Activated CD8-positive, alpha-beta memory T cell treated with anti-CD3 and anti-CD28 coated beads for 4 hours (primary cell): ENCODE measurements around the gene NDP.
"Not testable (repeated sequence)": the region's sequence is repeated elsewhere in the genome, so short reads cannot be mapped to it uniquely, and the experiment has no call there.

Experiments used
- DNase-seq, 2 donors: peaks; one replicate each; pipeline ENCODE4 v3.0.0-alpha.2; 2020; ENCODE audit warnings: low read depth in 2 of 2

NDP gene

DNA sequence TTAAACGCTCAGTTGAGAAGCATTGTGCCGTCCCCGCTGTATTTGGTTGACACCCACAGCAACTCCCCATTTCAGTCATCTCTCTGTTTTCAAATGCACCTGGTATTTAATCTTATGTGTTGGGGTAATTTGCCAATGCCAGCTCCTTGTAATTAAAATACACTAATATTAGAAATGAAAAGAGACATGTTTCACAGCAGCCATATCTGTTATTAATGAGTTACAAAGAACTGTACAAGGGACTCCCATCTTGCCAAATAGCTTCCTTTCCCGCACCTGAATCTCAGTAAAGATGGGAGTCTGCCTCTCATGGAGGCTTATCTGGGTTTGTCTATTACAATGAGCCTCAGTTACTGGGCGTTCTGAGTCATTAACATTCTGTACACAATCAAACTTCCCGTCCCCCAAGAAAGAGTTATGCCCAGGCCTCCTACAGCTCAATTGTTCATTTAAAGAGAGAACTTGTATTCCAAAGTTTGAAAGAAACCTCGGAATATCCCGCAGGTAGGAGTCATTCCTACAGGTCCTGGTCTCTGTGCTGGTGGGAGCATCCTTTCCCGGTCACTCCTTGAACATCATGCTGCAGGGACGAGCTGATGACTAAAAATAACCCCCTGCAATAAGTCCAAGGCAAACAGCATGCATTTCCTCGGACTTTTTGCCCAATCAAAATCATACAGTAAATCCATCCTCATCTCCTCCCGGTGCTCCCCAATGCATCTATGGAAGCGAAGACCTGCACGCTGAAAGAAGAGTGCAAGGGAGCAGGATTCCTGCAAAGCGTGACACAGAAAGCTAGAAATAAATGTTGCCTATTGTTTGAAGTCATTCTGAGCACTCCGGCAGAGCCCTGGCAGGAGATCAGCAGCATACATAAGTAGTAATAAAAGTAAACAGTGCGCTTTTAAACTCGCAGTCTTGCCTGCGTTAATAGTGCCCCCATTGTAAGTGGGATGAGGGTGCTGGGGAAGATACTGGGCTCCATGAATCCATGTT lies 926 bp downstream of the NDP start:
- no peak for DNase-seq

DNA sequence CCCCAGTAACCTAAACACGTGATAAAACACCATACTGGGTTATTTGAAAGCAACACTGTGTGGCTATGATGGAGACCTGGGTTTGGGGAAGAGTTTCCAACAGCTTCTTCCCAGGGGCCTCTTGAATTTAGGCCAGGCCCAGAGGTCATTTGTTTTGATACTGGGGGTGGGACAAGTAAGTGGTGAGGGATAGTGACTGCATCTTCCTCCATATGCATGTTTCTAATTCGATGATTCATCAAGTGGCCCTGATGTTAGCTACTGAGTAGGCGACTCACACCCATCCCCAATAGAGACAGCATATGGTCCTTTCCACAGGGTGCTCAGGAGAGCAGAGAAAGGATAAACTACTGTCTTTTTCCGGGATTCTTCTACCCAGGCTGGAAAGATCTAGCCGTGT lies 2.7 kb downstream of the NDP start:
- DNase-seq: no peak

DNA sequence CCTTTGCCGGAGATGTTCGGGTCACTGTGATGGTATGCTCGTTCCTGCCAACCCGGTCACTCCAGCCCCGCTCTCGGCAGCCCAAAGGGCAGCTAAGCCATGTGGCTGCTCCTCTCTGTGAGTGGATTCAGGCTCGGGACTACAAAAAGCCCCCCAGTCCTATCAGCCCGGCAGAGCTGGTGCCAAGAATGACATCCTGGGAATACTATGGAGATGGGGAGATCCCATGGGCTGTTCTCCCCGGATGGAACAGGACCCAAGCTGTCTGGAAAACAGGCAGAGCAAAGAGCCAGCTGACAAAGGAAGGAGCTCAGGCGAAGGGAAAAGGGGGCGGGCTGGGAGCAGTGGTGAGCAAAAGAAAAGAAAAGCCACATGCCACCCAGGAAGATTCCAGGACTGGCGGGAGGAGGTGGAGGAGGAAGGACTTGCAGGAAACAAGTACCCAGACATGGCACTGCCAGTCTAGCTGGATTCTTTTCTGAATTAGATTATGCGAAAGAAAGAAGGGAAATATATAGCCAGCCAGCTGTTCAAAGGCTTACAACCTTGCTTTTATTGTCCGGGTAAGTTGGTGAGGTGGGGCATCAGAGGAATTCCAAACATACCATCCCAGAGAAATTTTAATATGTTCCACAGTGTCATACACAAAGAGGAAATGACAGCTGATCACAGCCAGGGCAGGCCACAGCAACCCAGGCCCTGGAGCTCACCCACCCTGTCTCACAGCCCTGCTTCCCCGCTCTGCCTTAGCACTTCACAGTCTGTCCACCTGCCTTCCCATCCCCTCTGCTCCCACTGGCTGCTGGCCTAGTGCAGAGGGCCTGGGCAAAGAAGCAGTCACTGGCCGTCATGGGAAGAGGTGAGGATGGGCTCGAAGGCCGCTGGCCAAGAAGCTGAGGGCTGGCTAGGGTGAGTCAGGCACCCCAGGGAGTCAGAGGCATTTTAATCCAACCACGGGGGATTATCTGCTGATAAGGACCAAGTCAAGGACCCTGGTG lies 3.4 kb downstream of the NDP start:
- DNase-seq: no peak

DNA sequence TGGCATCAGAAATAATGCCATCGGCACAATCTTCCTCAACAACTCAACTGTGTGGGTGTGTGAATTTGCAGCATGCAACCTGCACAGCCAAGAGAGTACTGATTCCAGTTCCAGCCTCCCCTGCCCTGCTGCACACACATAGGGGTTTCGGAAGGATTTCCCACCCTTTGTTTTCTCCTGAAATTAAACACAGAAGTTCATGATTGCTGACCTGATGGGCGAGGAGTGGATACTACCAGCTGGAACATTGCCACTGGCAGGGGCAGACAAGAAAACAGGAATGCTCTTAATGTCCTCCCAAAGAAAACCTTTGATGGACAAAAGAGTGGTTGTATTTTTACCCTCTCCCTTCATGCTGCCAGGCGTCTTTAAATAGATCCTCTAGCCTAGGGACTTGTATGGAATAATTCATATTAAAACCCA lies 4.8 kb downstream of the NDP start:
- no peak for DNase-seq

DNA sequence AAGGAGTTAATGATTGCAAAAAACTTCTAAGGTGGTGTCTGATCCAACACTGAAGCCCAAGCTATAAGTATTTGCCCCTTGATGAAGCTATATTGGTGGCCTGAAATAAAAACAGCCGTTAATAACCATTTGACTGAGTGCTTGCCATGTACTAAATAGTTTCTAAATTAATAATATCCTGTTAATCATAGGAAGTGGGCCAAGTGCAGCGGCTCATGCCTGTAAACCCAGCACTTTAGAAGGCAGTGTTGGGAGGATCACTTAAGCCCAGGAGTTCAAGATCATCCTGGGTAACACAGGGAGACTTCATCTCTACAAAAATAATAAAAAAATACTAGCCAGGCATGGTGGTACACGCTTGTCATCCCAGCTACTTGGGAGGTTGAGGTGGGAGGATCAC lies 8.3 kb downstream of the NDP start:
- no peak for DNase-seq

DNA sequence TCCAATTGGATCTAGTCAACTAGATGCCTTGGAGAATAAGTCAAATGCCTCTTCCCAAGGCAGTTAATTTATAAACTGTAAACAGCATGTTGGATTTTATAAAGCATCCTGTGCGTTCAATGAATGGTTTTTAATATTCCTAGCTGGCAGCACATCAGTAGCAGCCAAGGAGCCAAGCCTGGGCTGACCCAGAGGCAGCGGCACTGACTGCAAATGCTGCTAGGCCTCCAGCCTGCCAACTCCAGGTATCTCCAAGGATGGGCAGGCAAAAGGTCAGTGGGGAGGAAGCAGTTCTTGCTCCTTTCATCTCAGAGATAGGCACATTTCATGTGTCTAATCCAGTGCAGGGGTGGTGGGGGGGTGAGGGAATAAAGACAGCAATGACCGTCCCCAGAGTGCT lies 9.5 kb downstream of the NDP start:
- DNase-seq: no peak

DNA sequence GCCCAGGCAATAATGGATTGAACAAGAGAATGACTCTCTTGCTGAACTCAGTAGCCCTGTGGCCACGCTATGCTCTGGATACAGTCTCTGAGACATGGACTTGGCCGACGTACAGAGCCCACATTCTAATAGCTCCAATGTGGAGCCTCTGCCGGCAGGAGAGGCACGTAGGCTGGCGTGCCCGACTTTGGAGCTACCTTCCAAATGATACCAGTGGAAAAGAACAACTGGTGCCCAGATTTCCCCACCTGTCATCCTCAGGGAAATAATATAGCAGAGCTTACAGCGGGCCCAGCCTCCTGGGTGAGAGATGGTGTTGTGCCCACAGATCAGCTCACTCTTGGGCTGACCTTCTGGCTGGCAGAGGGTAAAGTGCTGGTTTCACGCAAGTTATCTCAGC lies 10.6 kb downstream of the NDP start:
- no peak for DNase-seq

DNA sequence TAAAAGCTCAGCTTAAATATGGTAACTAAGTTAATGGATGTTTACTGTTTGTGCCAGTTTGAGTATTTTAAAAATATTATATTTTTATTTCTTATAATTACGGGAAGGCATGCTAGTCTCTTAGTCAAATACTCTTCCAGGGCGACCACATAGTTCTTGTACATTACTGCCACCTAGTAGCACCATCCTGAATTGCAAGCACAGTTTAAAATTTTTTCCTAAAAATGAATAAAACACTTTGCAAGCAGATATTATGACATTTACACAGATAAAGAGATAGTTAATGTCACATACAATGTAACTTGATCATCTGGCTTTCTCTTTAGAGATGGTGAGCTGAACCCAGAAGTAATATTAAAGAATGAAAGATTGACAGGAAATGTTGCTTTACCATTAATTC lies 11.5 kb downstream of the NDP start:
- no peak for DNase-seq

DNA sequence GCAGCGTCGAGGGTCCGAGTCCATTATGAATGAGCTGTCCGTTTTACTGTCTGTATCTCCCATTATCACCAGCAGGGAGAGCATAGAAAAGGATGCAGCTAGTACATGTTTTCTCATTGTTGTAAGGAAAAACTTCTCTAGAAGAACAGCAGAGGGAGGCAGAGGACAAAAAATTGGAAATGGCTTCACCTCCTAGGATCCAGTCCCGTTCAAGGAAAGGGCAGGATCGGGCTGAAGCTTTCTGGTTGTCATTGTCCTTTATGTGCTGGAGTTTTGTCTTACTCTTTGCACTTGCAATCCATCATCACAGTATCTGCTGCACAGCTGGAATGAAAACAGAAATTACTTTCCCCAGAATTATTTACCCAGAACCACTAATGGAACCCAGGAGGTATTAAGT lies 14.7 kb downstream of the NDP start:
- no peak for DNase-seq

DNA sequence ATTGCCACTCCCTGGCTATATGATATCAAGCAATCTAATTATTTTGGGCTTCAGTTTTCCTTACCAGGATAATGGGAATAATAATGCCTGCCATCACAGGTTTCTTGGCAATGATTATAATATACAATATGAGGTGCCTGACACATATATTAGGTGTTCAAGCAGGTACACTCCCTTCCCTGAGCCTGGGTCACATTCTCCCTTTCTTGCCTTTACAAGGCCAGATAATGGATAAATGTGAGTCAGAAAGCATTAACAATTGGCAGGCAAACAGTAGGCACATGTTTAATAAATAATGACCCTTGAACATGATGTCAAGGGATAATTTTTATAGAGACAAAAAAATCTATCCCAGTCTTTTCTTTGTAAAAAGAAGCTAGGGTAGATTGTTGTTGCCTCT lies 17.2 kb downstream of the NDP start:
- no peak for DNase-seq

DNA sequence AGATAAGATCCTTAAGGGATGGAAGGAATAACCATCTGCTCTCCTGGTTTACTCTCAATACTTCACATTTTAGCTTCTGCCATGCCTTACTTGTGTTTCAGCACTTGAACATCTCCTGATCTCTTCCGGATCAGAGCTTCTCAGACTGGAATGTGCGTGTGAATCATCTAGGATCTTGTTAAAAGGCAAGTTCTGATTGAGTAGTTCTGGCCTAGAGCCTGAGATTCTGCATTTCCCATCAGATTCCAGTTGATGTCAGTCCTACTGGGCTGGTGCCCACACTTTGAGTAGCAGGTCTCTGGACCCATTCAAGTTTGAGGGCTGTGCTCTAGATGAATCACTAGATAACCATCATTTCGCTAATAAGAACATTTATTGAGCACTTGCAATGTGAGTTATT lies 20.0 kb downstream of the NDP start:
- DNase-seq: no peak

DNA sequence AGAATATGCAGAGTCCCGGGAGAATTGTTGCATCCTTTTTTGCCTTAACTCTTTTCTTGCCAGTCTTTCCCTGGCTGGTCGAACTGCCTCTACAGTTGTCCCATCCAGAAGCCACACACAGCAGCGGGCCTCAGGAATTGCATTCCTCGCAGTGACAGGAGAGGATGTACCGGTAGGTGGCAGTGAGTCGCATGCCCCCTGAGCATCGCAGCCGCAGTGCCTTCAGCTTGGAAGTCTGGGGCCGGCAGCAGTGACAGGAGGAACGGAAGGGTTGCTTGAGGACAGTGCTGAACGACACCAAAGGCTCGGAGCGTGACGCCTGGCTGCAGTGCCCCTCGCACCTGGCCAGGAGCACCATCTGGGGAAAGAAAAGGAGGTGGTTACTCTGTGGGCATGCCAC lies 23.5 kb downstream of the NDP start:
- no peak for DNase-seq

DNA sequence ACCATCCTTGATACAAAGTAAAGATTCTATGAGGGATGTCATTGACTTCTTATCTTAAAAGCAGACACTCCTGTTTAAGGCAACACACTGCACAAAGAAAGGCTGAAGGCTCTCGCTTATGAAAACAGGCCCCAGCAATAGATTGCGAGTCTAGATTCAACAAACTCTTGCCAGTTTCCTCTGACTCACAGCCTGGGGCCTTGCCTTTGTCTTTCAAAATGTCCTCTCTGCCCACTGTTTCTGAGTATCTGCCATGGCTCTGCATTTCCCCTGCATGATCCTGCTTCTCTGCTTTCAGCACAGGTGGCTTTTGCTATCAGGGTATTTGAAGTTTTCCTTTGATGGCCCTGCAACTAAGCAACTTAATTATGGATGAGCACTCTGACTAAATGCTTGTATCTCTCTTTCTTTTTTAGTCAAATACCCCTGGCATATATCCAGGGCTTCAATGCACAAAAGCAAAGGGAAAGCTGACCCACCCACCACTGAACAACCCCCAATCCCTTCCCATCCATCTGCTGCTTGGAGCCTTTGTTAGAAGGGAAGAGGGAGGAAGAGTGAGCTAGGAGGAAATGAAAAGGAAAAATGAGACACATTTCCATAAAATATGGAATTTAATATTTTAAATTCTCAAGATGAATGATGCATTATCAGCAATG lies 32.2 kb downstream of the NDP start:
- DNase-seq: no peak

DNA sequence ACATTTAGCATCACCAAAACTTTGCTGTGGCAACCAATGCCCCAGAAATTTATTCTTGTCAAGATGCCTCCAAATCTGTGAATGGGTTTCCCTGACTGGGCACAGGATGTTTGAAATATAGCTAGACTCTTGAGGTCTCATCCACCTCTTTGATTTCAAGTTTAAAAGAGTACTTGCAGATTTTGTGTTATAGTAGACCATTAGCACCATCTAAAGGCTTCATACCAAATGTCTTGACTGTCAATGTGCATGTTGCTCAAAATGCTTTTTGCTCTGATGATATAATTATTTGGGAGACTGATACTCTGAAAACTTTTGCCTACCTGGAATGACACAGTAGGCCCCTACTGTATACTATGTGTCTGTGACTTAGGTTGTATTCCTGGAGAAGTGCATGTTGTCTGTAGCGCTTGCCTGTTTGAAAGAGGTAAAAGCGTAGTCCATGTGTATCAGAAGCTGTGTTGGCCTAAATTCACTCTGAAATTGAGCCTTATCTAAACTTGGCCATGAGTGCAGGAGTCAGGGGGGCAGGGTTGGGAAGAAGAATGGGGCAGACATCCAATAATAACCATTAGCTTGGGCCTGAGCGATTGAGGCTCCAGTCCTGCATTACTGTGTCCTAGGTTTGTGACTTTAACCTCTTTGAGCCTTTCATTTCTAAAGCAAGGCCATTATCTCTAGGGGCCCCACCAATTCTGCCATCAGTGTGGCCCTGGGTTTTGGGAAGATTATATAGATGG lies 33.8 kb downstream of the NDP start:
- DNase-seq: no peak

DNA sequence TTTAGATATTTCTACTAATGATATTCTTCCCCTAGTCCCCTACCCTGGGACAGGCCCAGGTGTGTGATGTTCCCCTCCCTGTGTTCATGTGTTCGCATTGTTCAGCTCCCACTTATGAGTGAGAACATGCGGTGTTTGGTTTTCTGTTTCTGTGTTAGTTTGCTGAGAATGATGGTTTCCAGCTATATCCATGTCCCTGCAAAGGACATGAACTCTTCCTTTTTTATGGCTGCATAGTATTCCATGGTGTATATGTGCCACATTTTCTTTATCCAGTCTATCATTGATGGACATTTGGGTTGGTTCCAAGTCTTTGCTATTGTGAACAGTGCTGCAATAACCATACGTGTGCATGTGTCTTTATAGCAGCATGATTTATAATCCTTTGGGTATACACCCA lies 51.2 kb downstream of the NDP start:
- DNase-seq: not testable (repeated sequence)

DNA sequence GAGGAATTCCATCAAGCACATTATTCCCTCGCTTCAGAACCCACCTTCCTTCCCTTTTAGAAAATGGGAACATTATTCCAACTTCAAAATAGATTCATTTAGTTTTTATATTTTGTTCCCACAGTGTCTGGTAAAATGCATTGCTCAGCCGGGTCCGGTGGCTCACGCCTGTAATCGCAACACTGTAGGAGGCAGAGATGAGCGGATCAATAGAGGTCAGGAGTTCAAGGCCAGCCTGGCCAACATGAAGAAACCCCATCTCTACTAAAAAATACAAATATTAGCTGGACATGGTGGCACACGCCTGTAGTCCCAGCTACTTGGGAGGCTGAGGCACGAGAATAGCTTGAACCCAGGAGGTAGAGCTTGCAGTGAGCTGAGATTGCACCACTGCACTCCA lies 62.4 kb downstream of the NDP start:
- DNase-seq: not testable (repeated sequence)

DNA sequence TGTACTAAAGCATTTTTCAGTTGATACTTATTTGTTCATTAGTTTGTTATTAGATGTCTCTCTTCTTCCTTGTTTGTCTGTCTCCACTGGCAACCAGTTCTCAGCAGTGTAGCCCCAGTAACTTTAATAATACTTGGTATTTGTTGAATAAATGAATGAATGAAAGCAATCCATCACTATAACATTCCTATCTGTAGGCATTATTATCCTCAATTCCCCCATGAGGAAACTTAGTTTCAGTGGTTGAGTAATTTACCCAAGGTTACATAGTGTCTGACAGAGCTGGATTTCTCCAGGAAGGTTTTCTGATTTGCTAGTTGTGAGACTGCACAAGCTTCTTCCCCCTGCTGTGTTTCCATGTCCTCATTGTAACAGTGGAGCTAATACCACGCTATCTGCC lies 63.2 kb downstream of the NDP start:
- DNase-seq: no peak

DNA sequence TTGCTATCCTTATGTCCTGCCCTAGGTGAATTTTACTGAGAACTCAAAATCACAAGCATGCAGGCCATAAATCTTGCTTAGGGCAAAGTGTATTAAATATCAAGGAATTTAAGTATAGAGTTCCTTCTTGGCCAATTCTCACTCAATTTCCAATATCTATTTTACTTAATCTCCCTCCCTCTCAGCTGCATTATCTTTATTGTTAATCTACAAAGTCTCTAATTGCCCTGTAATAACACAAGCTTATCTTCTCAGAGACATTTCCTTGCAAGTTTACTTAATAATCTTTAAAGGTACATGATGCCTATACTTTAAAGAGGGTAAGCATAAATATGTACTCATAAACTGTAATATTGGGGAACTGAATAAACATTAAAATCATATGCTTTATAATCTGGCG lies 64.0 kb downstream of the NDP start:
- DNase-seq: no peak

DNA sequence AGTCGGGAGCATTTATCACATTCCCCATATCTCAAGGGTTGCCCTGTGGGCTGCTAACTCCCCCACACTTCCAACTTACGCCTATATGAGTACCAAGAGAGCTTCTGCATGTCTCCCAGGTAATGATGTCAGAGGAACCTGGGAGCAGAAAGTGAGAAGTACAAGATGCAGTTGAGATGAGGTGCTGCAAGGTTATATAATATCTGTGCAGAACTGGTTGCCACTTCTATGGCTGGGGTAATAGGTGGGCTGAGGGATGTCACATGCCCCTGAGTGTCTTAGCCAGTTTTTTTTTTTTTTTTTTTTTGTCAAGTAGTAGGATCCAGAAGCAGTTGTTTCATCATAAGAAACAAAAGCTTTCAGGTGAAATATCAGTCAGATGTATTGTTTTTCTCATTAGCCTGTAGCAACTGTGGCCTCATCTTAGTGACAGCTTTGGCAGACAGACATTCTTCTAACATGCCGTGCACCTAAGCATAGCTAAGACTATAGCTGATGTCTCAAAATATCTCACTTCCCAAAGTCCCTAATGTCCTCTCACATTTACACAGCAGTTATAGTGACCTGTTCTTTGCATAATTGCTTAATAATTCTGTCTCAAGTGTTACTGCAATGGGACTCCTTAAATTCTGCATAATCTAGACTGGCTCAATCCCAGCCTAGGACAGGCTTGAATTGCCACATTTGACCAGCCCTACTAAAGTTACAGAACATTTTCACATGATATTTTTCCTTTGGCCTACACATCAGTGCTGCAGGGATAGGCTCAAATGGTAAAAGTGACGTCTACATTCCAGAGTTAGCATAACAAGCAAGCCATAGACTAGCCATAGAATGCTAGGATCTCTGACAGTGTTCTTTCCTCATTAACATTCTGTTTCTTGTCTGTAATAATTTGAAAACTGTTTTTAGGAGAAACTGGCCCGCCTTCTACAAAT lies 73.0 kb downstream of the NDP start:
- DNase-seq: no peak
